Measurements from ENCODE around the gene YY2.

The YY2 gene

DNA sequence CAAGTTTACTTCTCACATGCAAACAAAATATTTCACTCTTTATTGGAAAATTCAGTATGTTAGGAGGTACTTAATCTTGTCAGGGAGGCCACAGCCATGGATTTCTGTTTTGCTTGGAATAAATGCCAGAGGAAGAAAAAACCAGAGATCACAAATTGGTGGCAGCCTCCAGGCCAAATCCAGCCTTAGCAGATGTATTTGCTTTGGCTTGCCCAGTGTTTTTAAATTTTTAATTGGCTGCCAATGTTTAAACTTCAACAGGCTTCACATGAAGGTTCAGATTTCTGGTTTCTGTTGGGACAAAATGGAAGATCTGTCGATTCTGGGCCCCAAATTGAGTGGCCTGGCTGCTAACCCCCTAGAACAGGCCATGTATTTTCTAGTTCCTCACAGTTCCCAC lies 19.2 kb downstream of the YY2 start:
- no peak for DNase-seq

DNA sequence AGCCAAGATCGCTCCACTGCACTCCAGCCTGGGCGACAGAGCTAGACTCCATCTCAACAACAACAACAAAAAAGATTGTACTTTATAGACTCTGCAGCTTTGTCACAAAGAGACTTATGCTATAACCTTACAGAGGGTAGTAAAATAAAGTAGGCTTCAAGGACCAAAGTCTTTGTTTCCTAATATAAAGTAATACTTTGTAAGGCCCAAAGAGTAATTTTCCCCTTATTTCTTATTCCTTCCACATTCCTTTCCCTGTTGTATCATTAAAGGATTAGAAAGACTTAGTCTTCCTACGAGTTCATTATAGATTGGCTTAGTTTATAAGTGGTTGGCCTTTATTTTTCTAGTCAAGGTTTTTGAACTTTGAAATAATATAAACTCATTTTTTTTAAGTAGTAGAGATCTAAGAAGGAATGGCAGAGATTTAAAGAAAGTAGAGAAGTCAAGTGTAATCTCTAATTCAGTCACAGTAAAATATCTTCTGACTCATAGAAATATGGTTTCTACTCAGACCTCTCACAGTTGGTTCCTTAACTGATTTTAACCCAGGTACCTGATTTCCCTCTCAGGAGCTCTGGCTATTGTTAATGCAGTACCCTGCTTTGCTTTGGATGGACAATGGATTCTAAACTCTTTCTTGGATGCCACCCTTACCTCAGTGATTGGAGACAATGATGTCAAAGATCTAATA lies 26.2 kb downstream of the YY2 start:
- no peak for DNase-seq

GRCh38 chrX:21883258-21883657 lies 27.5 kb downstream of the YY2 start:
- no peak for DNase-seq

DNA sequence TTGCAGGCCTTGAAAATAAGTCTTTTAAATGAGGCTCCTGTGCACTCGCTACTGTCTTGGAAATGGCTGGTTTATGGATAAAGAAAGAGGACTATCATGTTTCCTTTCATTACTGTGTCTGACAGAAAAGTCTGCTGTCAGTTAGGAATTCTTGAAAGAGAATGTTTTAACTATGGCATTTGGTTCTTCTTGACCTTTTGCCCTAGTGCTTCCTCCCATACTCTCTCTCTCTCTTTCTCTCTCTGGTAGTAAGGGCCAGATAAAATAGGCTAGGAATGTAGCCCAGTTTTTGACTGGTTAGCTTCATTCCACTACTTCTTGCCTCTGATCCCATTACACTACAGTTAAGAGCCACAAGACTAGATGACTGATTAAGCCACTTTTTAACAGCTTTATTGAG lies 29.8 kb downstream of the YY2 start:
- DNase-seq: no peak

GRCh38 chrX:21905313-21905712 lies 49.5 kb downstream of the YY2 start:
- no peak for DNase-seq

DNA sequence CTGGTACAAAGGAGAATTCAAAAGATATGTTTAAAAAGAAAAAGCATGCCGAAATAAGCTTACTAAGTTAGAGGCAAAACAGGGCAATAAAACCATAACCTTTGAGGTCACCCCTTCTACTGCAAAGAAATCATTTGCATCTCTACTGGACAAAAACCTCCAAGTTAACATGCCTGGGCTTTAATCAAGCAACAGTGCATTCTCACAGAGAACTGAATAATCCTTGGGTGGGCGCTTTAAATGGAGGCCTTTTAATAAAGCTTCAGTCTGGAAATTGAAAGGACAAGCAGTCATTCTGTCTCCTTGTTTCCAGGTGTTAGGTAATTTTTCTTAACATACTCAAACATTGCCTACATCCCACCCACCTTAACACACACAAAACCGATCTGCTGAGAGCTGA lies 50.2 kb downstream of the YY2 start:
- no peak for DNase-seq

DNA sequence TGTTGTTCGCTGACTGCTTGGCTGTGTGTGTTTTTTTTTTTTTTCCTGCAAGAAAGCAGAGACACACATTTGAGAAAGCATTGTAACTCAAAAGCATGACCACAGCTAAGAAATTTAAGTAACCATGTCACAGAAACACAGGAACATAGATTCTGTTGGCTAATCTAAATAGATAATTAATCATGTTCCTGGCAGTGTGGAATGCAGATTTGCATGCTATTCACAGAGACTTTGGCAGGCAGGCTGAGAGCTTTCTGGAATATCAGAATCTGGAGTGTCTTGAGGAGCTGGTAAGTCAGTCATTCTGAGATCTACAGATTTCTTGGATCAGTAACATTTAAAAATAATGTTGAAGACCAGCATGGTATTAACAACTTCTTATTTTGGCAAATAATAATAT lies 51.5 kb downstream of the YY2 start:
- DNase-seq: no peak

Data from right forelimb (tissue), 1 donor.